PC-3 (cell line): ENCODE data around the gene NSMF. TPM values are rescaled to one million over a fixed set of nuclear protein-coding genes. Genes with fewer than 3 reads are reported as not detected.

ENCODE experiments used
- ATAC-seq: fragments of 200-7000 bp; cut with Tn5 transposase; 2 replicates; pipeline ENCODE4 v1.9.1; 2020; ENCODE audit warnings: mild to moderate bottlenecking, moderate library complexity
- BruUV-seq: library from RNA; stranded (reverse); fragments of 400-500 nt; replicated peaks from 2 replicates; lab custom pipeline; 2021; lab: Mats Ljungman, UMichigan
- CTCF ChIA-PET: fragments of 300-600 bp; sonication (Branson Sonifier 250); formaldehyde crosslinking; loops from one replicate; lab custom pipeline; 2022; ENCODE audit warnings: antibody characterized with exemption; lab: Charles Lee
- POLR2A ChIA-PET: fragments of 300-600 bp; sonication (Branson Sonifier 250); formaldehyde crosslinking; loops from one replicate; lab custom pipeline; 2022; ENCODE audit warnings: antibody characterized with exemption; ENCODE audit not compliant: unreplicated experiment; lab: Charles Lee
- DNase-seq: peaks from one replicate; pipeline ENCODE4 v3.0.0-alpha.2; 2015
- H2AFZ ChIP-seq: fragments of 300-600 bp; sonication (generic); 2 replicates; pipeline ENCODE4 v1.6.0; 2016; ENCODE audit warnings: antibody characterized with exemption, low read length
- H3F3A ChIP-seq: fragments of 300-600 bp; sonication (generic); one replicate; pipeline ENCODE4 v1.6.0; 2017; ENCODE audit warnings: antibody characterized with exemption, low read length, control low read depth, mild to moderate bottlenecking; ENCODE audit not compliant: unreplicated experiment
- H3K27ac ChIP-seq: fragments of 300-600 bp; sonication (generic); 2 replicates; pipeline ENCODE4 v1.5.1; 2016; ENCODE audit warnings: mild to moderate bottlenecking, low read length
- H3K27me3 ChIP-seq: fragments of 300-600 bp; sonication (generic); 2 replicates; pipeline ENCODE4 v1.6.1; 2016; ENCODE audit warnings: low read length, mixed read lengths
- H3K36me3 ChIP-seq: fragments of 300-600 bp; sonication (generic); 2 replicates; pipeline ENCODE4 v1.6.1; 2016; ENCODE audit warnings: low read depth, mixed run types, low read length, mixed read lengths
- H3K4me1 ChIP-seq: fragments of 300-600 bp; sonication (generic); 2 replicates; pipeline ENCODE4 v1.5.1; 2016; ENCODE audit warnings: low read length; ENCODE audit not compliant: insufficient read depth
- H3K4me2 ChIP-seq: fragments of 300-600 bp; sonication (generic); 2 replicates; pipeline ENCODE4 v1.6.0; 2016; ENCODE audit warnings: low read length
- H3K4me3 ChIP-seq: fragments of 300-600 bp; sonication (generic); 2 replicates; pipeline ENCODE4 v1.5.1; 2016; ENCODE audit warnings: mild to moderate bottlenecking, low read length, mixed read lengths
- H3K79me2 ChIP-seq: fragments of 300-600 bp; sonication (generic); 2 replicates; pipeline ENCODE4 v1.6.1; 2017; ENCODE audit warnings: low read length, mixed read lengths
- H3K9ac ChIP-seq: fragments of 300-600 bp; sonication (generic); 2 replicates; pipeline ENCODE4 v1.6.0; 2016; ENCODE audit warnings: mild to moderate bottlenecking, low read length
- H3K9me2 ChIP-seq: fragments of 300-600 bp; sonication (generic); replicated peaks from 2 replicates; pipeline ENCODE4 v1.6.1; 2016; ENCODE audit warnings: mixed run types, low read length, mixed read lengths
- H3K9me3 ChIP-seq: fragments of 300-600 bp; sonication (generic); 2 replicates; pipeline ENCODE4 v1.6.1; 2016; ENCODE audit warnings: low read length, mixed read lengths
- H4K20me1 ChIP-seq: fragments of 300-600 bp; sonication (generic); 2 replicates; pipeline ENCODE4 v1.6.1; 2016; ENCODE audit warnings: low read length, mixed read lengths
- CTCF ChIP-seq: fragments of 300-600 bp; sonication (generic); conservative IDR thresholded peaks from 2 replicates; pipeline ENCODE4 v1.5.1; 2017; ENCODE audit warnings: antibody characterized with exemption, low read depth, mild to moderate bottlenecking, low read length
- EZH2 ChIP-seq: fragments of 300-600 bp; sonication (generic); IDR thresholded peaks from one replicate; pipeline ENCODE4 v1.6.1; 2017; ENCODE audit warnings: antibody characterized with exemption, mild to moderate bottlenecking, low read length; ENCODE audit not compliant: unreplicated experiment
- EZH2phosphoT487 ChIP-seq: fragments of 300-600 bp; sonication (generic); IDR thresholded peaks from 2 replicates; pipeline ENCODE4 v1.6.1; 2018; ENCODE audit warnings: mild to moderate bottlenecking, antibody characterized with exemption, low read length, borderline replicate concordance
- intact Hi-C: fragments of 100-400 bp; cut with micrococcal nuclease; formaldehyde crosslinking; loops from 2 replicates; pipeline ENCODE4 v1.9.0; 2023
- total RNA-seq: library from RNA; depleted of rRNA; stranded (reverse); fragments of >200 nt; gene quantifications from 2 replicates; pipeline ENCODE4 v1.2.3, GENCODE V29; 2014

The NSMF gene
- total RNA-seq, 1 experiment from 2014 or later = 30.8 TPM

GRCh38 chr9:137474271-137474670 lies 15.1 kb upstream of the NSMF start:
- Histone ChIP-seq H3K79me2 (no peaks in the 10 kb centered on the region), H3K36me3 (no peaks in the 10 kb centered on the region), H3K4me3 (no peak overlapping the region), H3F3A (no peaks in the 10 kb centered on the region), H3K27ac (no peak overlapping the region), H3K9me2 (no peaks in the 10 kb centered on the region), H3K4me2 (no peak overlapping the region), H3K9me3 (no peaks in the 10 kb centered on the region), H2AFZ (no peak overlapping the region), H3K4me1 (no peaks in the 10 kb centered on the region), H3K9ac (no peak overlapping the region), H3K27me3 (no peaks in the 10 kb centered on the region), H4K20me1 (no peaks in the 10 kb centered on the region)
- POLR2A ChIA-PET = no interaction called here
- CTCF ChIA-PET = interaction anchor here (0.7 kb wide), 1 partner anchor 61 kb away, joined by 8 read pairs; no protein-coding TSS in a partner anchor
- DNase-seq (no peak), ATAC-seq (no peak)
- TF ChIP-seq CTCF (no peak), EZH2 (no peak), EZH2phosphoT487 (no peak)
- no TSS peak for BruUV-seq
- intact Hi-C loops = no loop called here

GRCh38 chr9:137470785-137471184 lies 11.7 kb upstream of the NSMF start:
- no peaks in the 10 kb centered on the region for H3F3A ChIP-seq
- H3K27me3 ChIP-seq = no peaks in the 10 kb centered on the region
- no peak for ATAC-seq
- no peak overlapping the region for H3K4me2 ChIP-seq
- no peaks in the 10 kb centered on the region for H3K79me2 ChIP-seq
- no peak for DNase-seq
- POLR2A ChIA-PET = interaction anchor here (0.5 kb wide), 1 partner anchor 38 kb away, joined by 5 read pairs; no protein-coding TSS in a partner anchor
- intact Hi-C loops = no loop called here
- CTCF ChIA-PET = no interaction called here
- no peak overlapping the region for H3K9ac ChIP-seq
- no peaks in the 10 kb centered on the region for H3K36me3 ChIP-seq
- TF ChIP-seq EZH2phosphoT487 = no peak
- no peak for TF ChIP-seq CTCF
- no peak for TF ChIP-seq EZH2
- no peaks in the 10 kb centered on the region for H3K9me3 ChIP-seq
- no peaks in the 10 kb centered on the region for H3K9me2 ChIP-seq
- BruUV-seq = no TSS peak
- H3K4me3 ChIP-seq = no peak overlapping the region
- no peak overlapping the region for H3K27ac ChIP-seq
- no peak overlapping the region for H2AFZ ChIP-seq
- H3K4me1 ChIP-seq = no peaks in the 10 kb centered on the region
- H4K20me1 ChIP-seq = no peaks in the 10 kb centered on the region

- ChIA-PET POLR2A (no interaction called here), CTCF (no interaction called here)
Observed at GRCh38 chr9:137467896-137468295, 8.8 kb upstream of the NSMF start.

More at GRCh38 chr9:137467896-137468295, 8.8 kb upstream of the NSMF start:
- H2AFZ ChIP-seq = no peak overlapping the region
- H3F3A ChIP-seq = no peaks in the 10 kb centered on the region
- no peak overlapping the region for H3K9ac ChIP-seq
- no peaks in the 10 kb centered on the region for H3K9me3 ChIP-seq
- no peaks in the 10 kb centered on the region for H3K9me2 ChIP-seq
- H3K4me1 ChIP-seq = no peaks in the 10 kb centered on the region
- no peaks in the 10 kb centered on the region for H3K36me3 ChIP-seq
- no peak overlapping the region for H3K27ac ChIP-seq
- TF ChIP-seq EZH2 (no peak), CTCF (no peak), EZH2phosphoT487 (no peak)
- ATAC-seq = no peak
- no peaks in the 10 kb centered on the region for H3K79me2 ChIP-seq
- no TSS peak for BruUV-seq
- H4K20me1 ChIP-seq = no peaks in the 10 kb centered on the region
- no peak overlapping the region for H3K4me2 ChIP-seq
- no peaks in the 10 kb centered on the region for H3K27me3 ChIP-seq
- no peak for DNase-seq
- no peak overlapping the region for H3K4me3 ChIP-seq
- intact Hi-C loops = no loop called here
